ENCODE measurements around the gene ABI3BP. TPM values are rescaled to one million over a fixed set of nuclear protein-coding genes. Genes with fewer than 3 reads are reported as not detected.

The ABI3BP gene
- total and polyA plus RNA-seq, 4 donors, result 1.9 to 4.2 (median 2.4) TPM

GRCh38 chr3:100915706-100916495 lies 77.3 kb downstream of the ABI3BP start:
- no peak overlapping the region for H3K27ac ChIP-seq (ENCODE audit: low read depth in 1 of 2, low read length in 2 of 2)
- no peaks in the 10 kb centered on the region for H3K4me1 ChIP-seq (ENCODE audit: control insufficient read depth in 4 of 4, insufficient read depth in 4 of 4, low read length in 3 of 4)
- TF ChIP-seq RAD21 (IDR thresholded peaks at IDR 0.05), result no peak
- TF ChIP-seq FOXA2 (IDR thresholded peaks at IDR 0.05), result no peak
- TF ChIP-seq MAX (IDR thresholded peaks at IDR 0.05), result no peak
- TF ChIP-seq REST (IDR thresholded peaks at IDR 0.05), result no peak
- TF ChIP-seq RXRA (IDR thresholded peaks at IDR 0.05), result peak in 1 of 2 donors; percentile 26
- no peak for TF ChIP-seq ZBTB33 (IDR thresholded peaks at IDR 0.05)
- no peak for TF ChIP-seq GABPA (IDR thresholded peaks at IDR 0.05 in 1 of 2, conservative IDR thresholded peaks at IDR 0.05 in 1 of 2)
- 66% methylated on average over 10 of the region's 10 CpGs for WGBS
- H3K9ac ChIP-seq (ENCODE audit: low read depth in 1 of 2, low read length in 2 of 2), result no peak overlapping the region
- H3K27me3 ChIP-seq (ENCODE audit: control insufficient read depth in 4 of 4, insufficient read depth in 4 of 4, low read length in 3 of 4), result no peaks in the 10 kb centered on the region
- DNase-seq (ENCODE audit: low spot score), result no peak
- no peak overlapping the region for H3K4me3 ChIP-seq (ENCODE audit: low read depth in 1 of 3, low read length in 3 of 3)
- H3K9me3 ChIP-seq (ENCODE audit: control insufficient read depth in 4 of 4, low read length in 3 of 4), result no peaks in the 10 kb centered on the region
- H3K36me3 ChIP-seq (ENCODE audit: control insufficient read depth in 4 of 4, insufficient read depth in 3 of 4, low read depth in 1 of 4, low read length in 3 of 4), result no peaks in the 10 kb centered on the region

GRCh38 chr3:100913870-100914648 lies 79.2 kb downstream of the ABI3BP start:
- DNase-seq (ENCODE audit: low spot score), result no peak
- Histone ChIP-seq H3K27ac (ENCODE audit: low read depth in 1 of 2, low read length in 2 of 2) (no peak overlapping the region), H3K4me1 (ENCODE audit: control insufficient read depth in 4 of 4, insufficient read depth in 4 of 4, low read length in 3 of 4) (no peaks in the 10 kb centered on the region), H3K4me3 (ENCODE audit: low read depth in 1 of 3, low read length in 3 of 3) (no peak overlapping the region), H3K36me3 (ENCODE audit: control insufficient read depth in 4 of 4, insufficient read depth in 3 of 4, low read depth in 1 of 4, low read length in 3 of 4) (no peaks in the 10 kb centered on the region), H3K27me3 (ENCODE audit: control insufficient read depth in 4 of 4, insufficient read depth in 4 of 4, low read length in 3 of 4) (no peaks in the 10 kb centered on the region), H3K9me3 (ENCODE audit: control insufficient read depth in 4 of 4, low read length in 3 of 4) (no peaks in the 10 kb centered on the region), H3K9ac (ENCODE audit: low read depth in 1 of 2, low read length in 2 of 2) (no peak overlapping the region)
- 80% methylated on average over 5 of the region's 5 CpGs for WGBS
- TF ChIP-seq RAD21 (IDR thresholded peaks at IDR 0.05), result no peak
- TF ChIP-seq FOXA2 (IDR thresholded peaks at IDR 0.05), result no peak
- no peak for TF ChIP-seq CTCF (IDR thresholded peaks at IDR 0.05; ENCODE audit: low read depth, low read length, missing input control)
- peak; percentile 32 for TF ChIP-seq NR2F2 (IDR thresholded peaks at IDR 0.05)
- no peak for TF ChIP-seq RXRA (IDR thresholded peaks at IDR 0.05)
- no peak for TF ChIP-seq ZBTB33 (IDR thresholded peaks at IDR 0.05)
- peak; percentile 15 for TF ChIP-seq SP1 (IDR thresholded peaks at IDR 0.05)
